Suprapubic skin (tissue), 4 donors: ENCODE results near the gene ASIC3. TPM values are rescaled to one million over a fixed set of nuclear protein-coding genes. Genes with fewer than 3 reads are reported as not detected.

Experiments used
- DNase-seq, 2 donors: peaks; one replicate each; pipeline ENCODE4 v3.0.0-alpha.2; 2019; ENCODE audit warnings: low spot score in 2 of 2
- H3K27ac ChIP-seq: fragments of 200-600 bp; sonication (generic); one replicate; pipeline ENCODE4 v1.5.1; 2019
- H3K27me3 ChIP-seq: fragments of 200-600 bp; sonication (generic); one replicate; pipeline ENCODE4 v1.5.1; 2019
- H3K36me3 ChIP-seq: fragments of 200-600 bp; sonication (generic); one replicate; pipeline ENCODE4 v1.5.1; 2019
- H3K4me1 ChIP-seq: fragments of 200-600 bp; sonication (generic); one replicate; pipeline ENCODE4 v1.5.1; 2019
- H3K4me3 ChIP-seq: fragments of 200-600 bp; sonication (generic); one replicate; pipeline ENCODE4 v1.5.1; 2019; ENCODE audit warnings: mild to moderate bottlenecking
- H3K9me3 ChIP-seq: fragments of 200-600 bp; sonication (generic); one replicate; pipeline ENCODE4 v1.5.1; 2019
- EP300 ChIP-seq: sonication (generic); formaldehyde crosslinking; IDR thresholded peaks from one replicate; pipeline ENCODE4 v1.6.1; 2017; ENCODE audit warnings: antibody characterized with exemption
- POLR2A ChIP-seq, 2 donors: fragments of 450-650 bp; IDR thresholded peaks; one replicate each; pipeline ENCODE4 v1.6.1; 2017; ENCODE audit warnings: antibody characterized with exemption in 2 of 2, mild to moderate bottlenecking in 2 of 2, moderate library complexity in 2 of 2
- POLR2AphosphoS5 ChIP-seq, 3 donors: sonication (generic); formaldehyde crosslinking; IDR thresholded peaks; one replicate each; pipeline ENCODE4 v1.6.1; 2017; ENCODE audit warnings: antibody characterized with exemption in 3 of 3
- WGBS: methylation state at CpG from one replicate; pipeline ENCODE4 v1.1.5; 2018; 5-methylcytosine and 5-hydroxymethylcytosine counted together
- total RNA-seq, 4 donors: library from RNA; depleted of rRNA; stranded (reverse); fragments of >200 nt; gene quantifications; one replicate each; pipeline ENCODE4 v1.1.0, GENCODE V29; 2016
- TF ChIP-seq, protein P1 (sequence below), 2 donors: fragments of 200-600 bp in 1 of 2; fragments of 450-650 bp in 1 of 2; sonication (generic) in 1 of 2; IDR thresholded peaks; one replicate each; pipeline ENCODE4 v1.5.1; 2016 to 2019; ENCODE audit warnings: antibody characterized with exemption in 2 of 2, mild to moderate bottlenecking in 1 of 2, moderate library complexity in 1 of 2

Gene ASIC3
- total RNA-seq, 4 donors from 2014 or later, result 2.6 to 8.7 (median 4.1) TPM

GRCh38 chr7:151018421-151019129, 29.8 kb upstream of the ASIC3 start:
- WGBS, result 5% methylated on average over 27 of the region's 82 CpGs
- Histone ChIP-seq H3K9me3 (no peaks in the 10 kb centered on the region), H3K27me3 (peaks cover 55% of the 10 kb centered on the region), H3K36me3 (no peaks in the 10 kb centered on the region), H3K27ac (no peak overlapping the region), H3K4me1 (peaks cover 35% of the 10 kb centered on the region), H3K4me3 (peak overlapping the region; percentile 43)
- no peak for TF ChIP-seq POLR2AphosphoS5 (IDR thresholded peaks at IDR 0.05)
- TF ChIP-seq, protein P1, sequence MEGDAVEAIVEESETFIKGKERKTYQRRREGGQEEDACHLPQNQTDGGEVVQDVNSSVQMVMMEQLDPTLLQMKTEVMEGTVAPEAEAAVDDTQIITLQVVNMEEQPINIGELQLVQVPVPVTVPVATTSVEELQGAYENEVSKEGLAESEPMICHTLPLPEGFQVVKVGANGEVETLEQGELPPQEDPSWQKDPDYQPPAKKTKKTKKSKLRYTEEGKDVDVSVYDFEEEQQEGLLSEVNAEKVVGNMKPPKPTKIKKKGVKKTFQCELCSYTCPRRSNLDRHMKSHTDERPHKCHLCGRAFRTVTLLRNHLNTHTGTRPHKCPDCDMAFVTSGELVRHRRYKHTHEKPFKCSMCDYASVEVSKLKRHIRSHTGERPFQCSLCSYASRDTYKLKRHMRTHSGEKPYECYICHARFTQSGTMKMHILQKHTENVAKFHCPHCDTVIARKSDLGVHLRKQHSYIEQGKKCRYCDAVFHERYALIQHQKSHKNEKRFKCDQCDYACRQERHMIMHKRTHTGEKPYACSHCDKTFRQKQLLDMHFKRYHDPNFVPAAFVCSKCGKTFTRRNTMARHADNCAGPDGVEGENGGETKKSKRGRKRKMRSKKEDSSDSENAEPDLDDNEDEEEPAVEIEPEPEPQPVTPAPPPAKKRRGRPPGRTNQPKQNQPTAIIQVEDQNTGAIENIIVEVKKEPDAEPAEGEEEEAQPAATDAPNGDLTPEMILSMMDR (IDR thresholded peaks at IDR 0.05), result no peak
- no peak for TF ChIP-seq EP300
- no peak for TF ChIP-seq POLR2A (IDR thresholded peaks at IDR 0.05)
- no peak for DNase-seq

DNA sequence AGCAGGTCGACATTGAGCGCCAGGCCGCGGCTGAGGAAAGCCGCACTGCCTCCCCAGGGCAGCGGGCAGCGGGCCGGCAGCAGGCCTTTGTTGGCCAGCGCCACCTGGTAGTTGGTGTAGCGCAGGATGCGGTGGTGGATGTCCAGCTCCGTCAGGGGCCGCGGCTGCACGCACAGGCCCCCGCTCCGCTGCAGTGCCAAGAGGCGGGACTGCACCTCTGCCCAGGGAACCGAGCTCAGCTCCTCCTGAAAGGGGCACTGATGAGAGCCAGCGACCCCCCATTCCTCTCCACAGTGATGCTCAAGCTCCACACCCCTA, 29.2 kb upstream of the ASIC3 start:
- WGBS, result 42% methylated on average over 12 of the region's 20 CpGs
- Histone ChIP-seq H3K27me3 (peaks cover 52% of the 10 kb centered on the region), H3K4me3 (peak overlapping the region; percentile 43), H3K27ac (no peak overlapping the region), H3K9me3 (no peaks in the 10 kb centered on the region), H3K4me1 (peaks cover 29% of the 10 kb centered on the region), H3K36me3 (no peaks in the 10 kb centered on the region)
- no peak for DNase-seq
- TF ChIP-seq, protein P1 (IDR thresholded peaks at IDR 0.05), result no peak
- no peak for TF ChIP-seq POLR2AphosphoS5 (IDR thresholded peaks at IDR 0.05)
- TF ChIP-seq POLR2A (IDR thresholded peaks at IDR 0.05), result no peak
- no peak for TF ChIP-seq EP300

- no peak for DNase-seq
- Histone ChIP-seq H3K4me1 (peaks cover 21% of the 10 kb centered on the region), H3K27me3 (peaks cover 51% of the 10 kb centered on the region), H3K9me3 (no peaks in the 10 kb centered on the region), H3K4me3 (no peak overlapping the region), H3K27ac (no peak overlapping the region), H3K36me3 (no peaks in the 10 kb centered on the region)
- WGBS, result 52% methylated on average over 7 of the region's 7 CpGs
- TF ChIP-seq, protein P1 (IDR thresholded peaks at IDR 0.05), result no peak
- TF ChIP-seq POLR2AphosphoS5 (IDR thresholded peaks at IDR 0.05), result no peak
- TF ChIP-seq POLR2A (IDR thresholded peaks at IDR 0.05), result no peak
- TF ChIP-seq EP300, result no peak
Observed at GRCh38 chr7:151020231-151020630, 28.1 kb upstream of the ASIC3 start.

GRCh38 chr7:151023232-151023631, 25.1 kb upstream of the ASIC3 start:
- WGBS, result 92% methylated on average over 5 of the region's 10 CpGs

DNA sequence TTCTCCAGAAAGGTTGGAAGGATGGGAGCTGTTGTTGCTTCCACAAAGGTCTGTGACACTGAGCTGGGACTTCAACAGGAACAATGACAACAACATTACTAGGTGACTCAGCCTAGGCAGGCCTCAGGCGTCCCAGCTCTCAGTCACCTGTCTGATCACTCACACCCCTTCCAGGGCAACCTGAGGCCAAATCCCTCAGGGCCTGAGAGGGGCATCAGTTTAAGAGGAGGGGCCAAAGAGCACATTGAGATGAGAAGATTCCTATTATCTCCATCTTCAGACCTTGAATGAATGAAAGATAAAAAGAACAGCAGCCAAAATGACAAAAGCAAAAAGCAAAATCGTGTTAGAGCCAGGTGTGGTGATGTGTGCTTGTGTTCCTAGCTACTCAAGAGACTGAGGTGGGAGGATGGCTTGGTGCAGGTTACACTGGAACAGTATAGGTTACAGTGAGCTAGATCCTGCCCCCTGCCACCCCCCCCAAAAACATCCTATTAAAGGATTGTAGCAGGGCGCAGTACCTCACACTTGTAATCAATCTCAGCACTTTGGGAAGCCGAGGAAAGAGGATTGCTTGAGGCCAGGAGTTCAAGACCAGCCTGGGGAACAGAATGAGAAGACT, 23.8 kb upstream of the ASIC3 start, which contains the start of gene ATG9B:
Gene ATG9B, minus strand, starts transcription at position 60 of the 622 bp plus-strand sequence. CDS start 71 bp downstream, outside the sequence.
- peaks cover 23% of the 10 kb centered on the region for H3K4me1 ChIP-seq
- no peaks in the 10 kb centered on the region for H3K36me3 ChIP-seq
- no peak for TF ChIP-seq POLR2A (IDR thresholded peaks at IDR 0.05)
- TF ChIP-seq POLR2AphosphoS5 (IDR thresholded peaks at IDR 0.05), result no peak
- TF ChIP-seq EP300, result no peak
- TF ChIP-seq, protein P1 (IDR thresholded peaks at IDR 0.05), result no peak
- H3K27ac ChIP-seq, result no peak within 1 kb of the TSS
- H3K9me3 ChIP-seq, result no peaks in the 10 kb centered on the region
- peaks cover 15% of the 10 kb centered on the region for H3K27me3 ChIP-seq
- no peak for DNase-seq
- WGBS, result 70% methylated on average over 4 of the region's 4 CpGs
- no peak within 1 kb of the TSS for H3K4me3 ChIP-seq

More at GRCh38 chr7:151023232-151023631, 25.1 kb upstream of the ASIC3 start:
- Histone ChIP-seq H3K36me3 (no peaks in the 10 kb centered on the region), H3K4me3 (no peak overlapping the region), H3K27me3 (peaks cover 28% of the 10 kb centered on the region), H3K9me3 (no peaks in the 10 kb centered on the region), H3K27ac (no peak overlapping the region), H3K4me1 (peaks cover 27% of the 10 kb centered on the region)
- no peak for DNase-seq
- no peak for TF ChIP-seq EP300
- TF ChIP-seq, protein P1 (IDR thresholded peaks at IDR 0.05), result no peak
- no peak for TF ChIP-seq POLR2A (IDR thresholded peaks at IDR 0.05)
- no peak for TF ChIP-seq POLR2AphosphoS5 (IDR thresholded peaks at IDR 0.05)
